Hepatocyte (in vitro differentiated cells): ENCODE measurements around the gene TBC1D25. TPM values are rescaled to one million over a fixed set of nuclear protein-coding genes. Genes with fewer than 3 reads are reported as not detected.

Experiments used
- DNase-seq: peaks from one replicate; pipeline ENCODE4 v3.0.0-alpha.2; 2016; ENCODE audit warnings: low spot score
- H2AFZ ChIP-seq: fragments of 200-600 bp; sonication (generic); 2 replicates; pipeline ENCODE4 v1.6.0; 2016; ENCODE audit warnings: antibody characterized with exemption, mild to moderate bottlenecking
- H3K27ac ChIP-seq: fragments of 200-600 bp; sonication (generic); 2 replicates; pipeline ENCODE4 v1.5.1; 2016; ENCODE audit warnings: mild to moderate bottlenecking
- H3K27me3 ChIP-seq: fragments of 200-600 bp; sonication (generic); 2 replicates; pipeline ENCODE4 v1.6.1; 2016
- H3K36me3 ChIP-seq: fragments of 200-600 bp; sonication (generic); replicated peaks from 2 replicates; pipeline ENCODE4 v1.5.1; 2016; ENCODE audit warnings: low read depth; ENCODE audit not compliant: insufficient read depth
- H3K4me1 ChIP-seq: fragments of 200-600 bp; sonication (generic); 2 replicates; pipeline ENCODE4 v1.5.1; 2016; ENCODE audit warnings: mild to moderate bottlenecking, moderate library complexity; ENCODE audit not compliant: insufficient read depth
- H3K4me2 ChIP-seq: fragments of 200-600 bp; sonication (generic); 2 replicates; pipeline ENCODE4 v1.6.0; 2016
- H3K4me3 ChIP-seq: fragments of 200-600 bp; sonication (generic); 2 replicates; pipeline ENCODE4 v1.5.1; 2016; ENCODE audit warnings: mild to moderate bottlenecking
- H3K79me2 ChIP-seq: fragments of 200-600 bp; sonication (generic); 2 replicates; pipeline ENCODE4 v1.6.0; 2017; ENCODE audit warnings: mild to moderate bottlenecking
- H3K9me2 ChIP-seq: fragments of 200-600 bp; sonication (generic); replicated peaks from 2 replicates; pipeline ENCODE4 v1.6.0; 2017; ENCODE audit warnings: mild to moderate bottlenecking; ENCODE audit not compliant: insufficient read depth
- H3K9me3 ChIP-seq: fragments of 200-600 bp; sonication (generic); 2 replicates; pipeline ENCODE4 v1.5.1; 2016; ENCODE audit warnings: low read depth, mild to moderate bottlenecking
- H4K20me1 ChIP-seq: fragments of 200-600 bp; sonication (generic); 2 replicates; pipeline ENCODE4 v1.6.0; 2016; ENCODE audit warnings: mild to moderate bottlenecking; ENCODE audit not compliant: insufficient read depth, poor library complexity, severe bottlenecking
- CTCF ChIP-seq: fragments of 200-600 bp; sonication (generic); IDR thresholded peaks from 2 replicates; pipeline ENCODE4 v1.5.1; 2016; ENCODE audit warnings: antibody characterized with exemption, mild to moderate bottlenecking; ENCODE audit not compliant: poor library complexity
- EZH2 ChIP-seq: fragments of 200-600 bp; sonication (generic); IDR thresholded peaks from 2 replicates; pipeline ENCODE4 v1.6.1; 2016; ENCODE audit warnings: antibody characterized with exemption, mild to moderate bottlenecking, borderline replicate concordance
- EZH2phosphoT487 ChIP-seq: fragments of 200-600 bp; sonication (generic); IDR thresholded peaks from one replicate; pipeline ENCODE4 v1.6.1; 2018; ENCODE audit warnings: antibody characterized with exemption, mild to moderate bottlenecking, low read depth, moderate library complexity; ENCODE audit not compliant: unreplicated experiment, severe bottlenecking
- WGBS: methylation state at CpG from one replicate; pipeline ENCODE4 v1.1.6; 2016; ENCODE audit warnings: low lambda C conversion rate; ENCODE audit errors: missing lambda C conversion rate; 5-methylcytosine and 5-hydroxymethylcytosine counted together
- polyA plus RNA-seq: library from polyadenylated mRNA; unstranded; fragments of >200 nt; fragmentation: Nextera tagmentation; extraction: Ambion mirVana; gene quantifications from 2 replicates; pipeline ENCODE4 v1.2.1, GENCODE V29; 2016
- total RNA-seq: library from RNA; depleted of rRNA; stranded (reverse); fragments of >200 nt; gene quantifications from 2 replicates; pipeline ENCODE4 v1.2.3, GENCODE V29; 2014

TBC1D25 gene
- total and polyA plus RNA-seq, 2 experiments from 2014 or later, result 4.5 to 11.2 TPM

GRCh38 chrX:48599341-48599740, 59.8 kb downstream of the TBC1D25 start:
- Histone ChIP-seq H3K4me3 (no peak overlapping the region), H3K4me1 (no peaks in the 10 kb centered on the region), H3K27me3 (no peaks in the 10 kb centered on the region), H4K20me1 (no peaks in the 10 kb centered on the region), H3K4me2 (no peak overlapping the region), H3K9me2 (no peaks in the 10 kb centered on the region), H2AFZ (no peak overlapping the region), H3K79me2 (no peaks in the 10 kb centered on the region), H3K27ac (no peak overlapping the region), H3K9me3 (no peaks in the 10 kb centered on the region), H3K36me3 (no peaks in the 10 kb centered on the region)
- TF ChIP-seq CTCF (no peak), EZH2phosphoT487 (no peak), EZH2 (no peak)
- WGBS, result 89% methylated on average over 19 of the region's 20 CpGs
- DNase-seq, result no peak

- H3K9me2 ChIP-seq, result no peaks in the 10 kb centered on the region
- no peaks in the 10 kb centered on the region for H3K27me3 ChIP-seq
- TF ChIP-seq EZH2phosphoT487 (no peak), CTCF (no peak), EZH2 (no peak)
- H3K79me2 ChIP-seq, result no peaks in the 10 kb centered on the region
- H2AFZ ChIP-seq, result no peak overlapping the region
- no peaks in the 10 kb centered on the region for H3K4me1 ChIP-seq
- H3K27ac ChIP-seq, result no peak overlapping the region
- H3K4me2 ChIP-seq, result no peak overlapping the region
- no peaks in the 10 kb centered on the region for H3K36me3 ChIP-seq
- H3K4me3 ChIP-seq, result no peak overlapping the region
- H4K20me1 ChIP-seq, result no peaks in the 10 kb centered on the region
- no peak for DNase-seq
- H3K9me3 ChIP-seq, result no peaks in the 10 kb centered on the region
- 94% methylated on average over 19 of the region's 19 CpGs for WGBS
Observed at GRCh38 chrX:48600226-48600625, 60.7 kb downstream of the TBC1D25 start.

- H3K36me3 ChIP-seq, result no peaks in the 10 kb centered on the region
Observed at GRCh38 chrX:48601741-48602394, 62.4 kb downstream of the TBC1D25 start.

More at GRCh38 chrX:48601741-48602394, 62.4 kb downstream of the TBC1D25 start:
- H3K27me3 ChIP-seq, result no peaks in the 10 kb centered on the region
- no peaks in the 10 kb centered on the region for H3K4me1 ChIP-seq
- no peak overlapping the region for H2AFZ ChIP-seq
- H3K4me3 ChIP-seq, result no peak overlapping the region
- H3K9me3 ChIP-seq, result no peaks in the 10 kb centered on the region
- WGBS, result 81% methylated on average over 17 of the region's 17 CpGs
- no peaks in the 10 kb centered on the region for H3K9me2 ChIP-seq
- TF ChIP-seq CTCF (no peak), EZH2phosphoT487 (no peak), EZH2 (no peak)
- no peak overlapping the region for H3K4me2 ChIP-seq
- H3K79me2 ChIP-seq, result no peaks in the 10 kb centered on the region
- no peak overlapping the region for H3K27ac ChIP-seq
- H4K20me1 ChIP-seq, result no peaks in the 10 kb centered on the region
- DNase-seq, result no peak
